H9 (cell line): Measurements from ENCODE around the gene SP6. TPM values are rescaled to one million over a fixed set of nuclear protein-coding genes. Genes with fewer than 3 reads are reported as not detected.

Source experiments
- DNase-seq: peaks from one replicate; pipeline ENCODE4 v3.0.0-alpha.2; 2017
- H2AFZ ChIP-seq: one replicate; pipeline ENCODE4 v1.6.1; 2013; ENCODE audit warnings: mild to moderate bottlenecking, low read length, control low read depth, moderate library complexity
- H2AK5ac ChIP-seq: 2 replicates; pipeline ENCODE4 v1.6.1; 2013; ENCODE audit warnings: low read length, control low read depth, mixed read lengths; ENCODE audit not compliant: insufficient read length
- H2BK120ac ChIP-seq: one replicate; pipeline ENCODE4 v1.6.1; 2013; ENCODE audit warnings: low read depth, mild to moderate bottlenecking, low read length, control low read depth, inconsistent platforms; ENCODE audit not compliant: poor library complexity, severe bottlenecking
- H2BK12ac ChIP-seq: 2 replicates; pipeline ENCODE4 v1.6.1; 2013; ENCODE audit warnings: low read length, control low read depth, mixed read lengths, low read depth; ENCODE audit not compliant: insufficient read length
- H2BK15ac ChIP-seq: 2 replicates; pipeline ENCODE4 v1.6.1; 2013; ENCODE audit warnings: low read depth, low read length, control low read depth
- H2BK20ac ChIP-seq: one replicate; pipeline ENCODE4 v1.6.1; 2013; ENCODE audit warnings: low read depth, mild to moderate bottlenecking, low read length, control low read depth, inconsistent platforms; ENCODE audit not compliant: poor library complexity, severe bottlenecking
- H2BK5ac ChIP-seq: 2 replicates; pipeline ENCODE4 v1.6.1; 2013; ENCODE audit warnings: low read length, control low read depth, mixed read lengths; ENCODE audit not compliant: insufficient read length
- H3K14ac ChIP-seq: 2 replicates; pipeline ENCODE4 v1.6.1; 2013; ENCODE audit warnings: low read length, control low read depth; ENCODE audit not compliant: insufficient read depth
- H3K18ac ChIP-seq: 2 replicates; pipeline ENCODE4 v1.6.1; 2013; ENCODE audit warnings: low read depth, mild to moderate bottlenecking, mixed read lengths, low read length, control low read depth; ENCODE audit not compliant: insufficient read length
- H3K23ac ChIP-seq: 2 replicates; pipeline ENCODE4 v1.6.1; 2013; ENCODE audit warnings: low read length, control low read depth, mixed read lengths, low read depth; ENCODE audit not compliant: insufficient read length
- H3K23me2 ChIP-seq: 2 replicates; pipeline ENCODE4 v1.6.1; 2013; ENCODE audit warnings: low read depth, mild to moderate bottlenecking, mixed read lengths, low read length, control low read depth; ENCODE audit not compliant: insufficient read length, poor library complexity, severe bottlenecking
- H3K27ac ChIP-seq: 2 replicates; pipeline ENCODE4 v1.5.1; 2013; ENCODE audit warnings: low read length, control low read depth, mixed read lengths, low read depth; ENCODE audit not compliant: insufficient read length
- H3K27me3 ChIP-seq: 2 replicates; pipeline ENCODE4 v1.6.1; 2013; ENCODE audit warnings: low read length, control low read depth, inconsistent platforms; ENCODE audit not compliant: insufficient read depth
- H3K4ac ChIP-seq: 2 replicates; pipeline ENCODE4 v1.6.1; 2013; ENCODE audit warnings: low read depth, mild to moderate bottlenecking, control low read depth, inconsistent platforms, low read length, moderate library complexity
- H3K4me1 ChIP-seq: 2 replicates; pipeline ENCODE4 v1.6.1; 2013; ENCODE audit warnings: low read length, control low read depth, inconsistent platforms; ENCODE audit not compliant: insufficient read depth
- H3K4me2 ChIP-seq: 2 replicates; pipeline ENCODE4 v1.6.1; 2013; ENCODE audit warnings: low read length, control low read depth, mixed read lengths; ENCODE audit not compliant: insufficient read length, insufficient read depth
- H3K56ac ChIP-seq: 2 replicates; pipeline ENCODE4 v1.6.1; 2013; ENCODE audit warnings: low read depth, mild to moderate bottlenecking, mixed read lengths, low read length, control low read depth; ENCODE audit not compliant: insufficient read length
- H3K79me1 ChIP-seq: 2 replicates; pipeline ENCODE4 v1.6.1; 2013; ENCODE audit warnings: low read depth, mild to moderate bottlenecking, moderate library complexity, low read length, control low read depth, inconsistent platforms; ENCODE audit not compliant: insufficient read depth, poor library complexity, severe bottlenecking
- H3K79me2 ChIP-seq: 2 replicates; pipeline ENCODE4 v1.6.1; 2013; ENCODE audit warnings: low read length, control low read depth, inconsistent platforms; ENCODE audit not compliant: insufficient read depth
- H3K9ac ChIP-seq: 2 replicates; pipeline ENCODE4 v1.6.1; 2013; ENCODE audit warnings: low read length, control low read depth, mixed read lengths; ENCODE audit not compliant: insufficient read length; ENCODE audit errors: extremely low read depth
- H3K9me3 ChIP-seq: one replicate; pipeline ENCODE4 v1.6.1; 2013; ENCODE audit warnings: low read depth, low read length, inconsistent platforms; ENCODE audit not compliant: control insufficient read depth
- H3T11ph ChIP-seq: one replicate; pipeline ENCODE4 v1.6.1; 2013; ENCODE audit warnings: mild to moderate bottlenecking, low read length, control low read depth, inconsistent platforms
- H4K20me1 ChIP-seq: one replicate; pipeline ENCODE4 v1.6.1; 2013; ENCODE audit not compliant: control insufficient read depth, insufficient read length, insufficient read depth
- H4K5ac ChIP-seq: 2 replicates; pipeline ENCODE4 v1.6.1; 2013; ENCODE audit warnings: low read depth, mild to moderate bottlenecking, mixed read lengths, low read length, control low read depth; ENCODE audit not compliant: insufficient read length
- H4K8ac ChIP-seq: replicated peaks from 2 replicates; pipeline ENCODE4 v1.6.1; 2013; ENCODE audit warnings: low read length, control low read depth, mixed read lengths, low read depth; ENCODE audit not compliant: insufficient read length
- H4K91ac ChIP-seq: 2 replicates; pipeline ENCODE4 v1.6.1; 2013; ENCODE audit warnings: low read depth, mild to moderate bottlenecking, moderate library complexity, mixed read lengths, low read length, control low read depth; ENCODE audit not compliant: insufficient read length
- H3K27ac Mint-ChIP-seq, 3 experiments: 2 replicates in 2 of 3; 3 replicates in 1 of 3; pipeline ENCODE4 v1.8.0; 2020 to 2021; ENCODE audit warnings: mixed read lengths in 3 of 3, mild to moderate bottlenecking in 1 of 3, moderate library complexity in 1 of 3
- H3K27me3 Mint-ChIP-seq: 2 replicates; pipeline ENCODE4 v1.8.0; 2021; ENCODE audit warnings: low read depth, mild to moderate bottlenecking, moderate library complexity, mixed read lengths
- H3K36me3 Mint-ChIP-seq, 3 experiments: 2 replicates in 2 of 3; 3 replicates in 1 of 3; pipeline ENCODE4 v1.8.0; 2020 to 2021; ENCODE audit warnings: low read depth in 3 of 3, mixed read lengths in 3 of 3; ENCODE audit not compliant: insufficient read depth in 1 of 3
- H3K4me1 Mint-ChIP-seq, 2 experiments: 2 replicates each; pipeline ENCODE4 v1.8.0; 2020; ENCODE audit warnings: mixed read lengths in 2 of 2
- H3K4me3 Mint-ChIP-seq, 2 experiments: 2 replicates in 1 of 2; 3 replicates in 1 of 2; pipeline ENCODE4 v1.8.0; 2020 to 2021; ENCODE audit warnings: mild to moderate bottlenecking in 2 of 2, mixed read lengths in 2 of 2, moderate library complexity in 1 of 2
- H3K9me3 Mint-ChIP-seq, 2 experiments: 2 replicates in 1 of 2; 3 replicates in 1 of 2; pipeline ENCODE4 v1.8.0; 2020; ENCODE audit warnings: mild to moderate bottlenecking in 2 of 2, mixed read lengths in 2 of 2, moderate library complexity in 1 of 2
- CTCF ChIP-seq: fragments of 200-600 bp; sonication (generic); conservative IDR thresholded peaks from 3 replicates; pipeline ENCODE4 v1.8.0; 2021; ENCODE audit warnings: antibody characterized with exemption, mild to moderate bottlenecking
- WGBS: extraction: QIAGEN DNeasy Blood & Tissue Kit; methylation state at CpG from one replicate; pipeline ENCODE4 v1.1.7; 2013; ENCODE audit warnings: missing lambda C conversion rate, low lambda C conversion rate, mixed read lengths; ENCODE audit not compliant: insufficient read length; ENCODE audit errors: extremely low coverage; 5-methylcytosine and 5-hydroxymethylcytosine counted together
- total RNA-seq: library from RNA; stranded (reverse); gene quantifications from 2 replicates; pipeline ENCODE4 v1.2.1, GENCODE V29; 2021

SP6 gene
- total RNA-seq, 1 experiment from 2014 or later = 0.90 TPM

- Histone ChIP-seq H2BK12ac (no peak overlapping the region), H2BK15ac (no peak overlapping the region), H4K8ac (no peak overlapping the region), H2AFZ (no peak overlapping the region), H3K27ac (no peak overlapping the region), H3K18ac (no peak overlapping the region), H3K23ac (no peak overlapping the region), H2BK120ac (no peak overlapping the region), H3K27me3 (no peaks in the 10 kb centered on the region), H2BK5ac (no peak overlapping the region), H4K91ac (no peak overlapping the region), H3K79me2 (no peaks in the 10 kb centered on the region), H3K4me2 (no peak overlapping the region), H3K4me1 (peaks cover 6% of the 10 kb centered on the region; the same call in 1 of the 2 replicates), H4K20me1 (no peaks in the 10 kb centered on the region), H3K9me3 (no peaks in the 10 kb centered on the region), H3K4ac (no peak overlapping the region), H3T11ph (no peak overlapping the region), H3K79me1 (no peaks in the 10 kb centered on the region), H4K5ac (no peak overlapping the region), H2AK5ac (no peak overlapping the region), H2BK20ac (no peak overlapping the region), H3K9ac (no peak overlapping the region), H3K56ac (no peak overlapping the region), H3K14ac (no peak overlapping the region), H3K23me2 (peaks cover 5% of the 10 kb centered on the region)
- TF ChIP-seq CTCF = no peak
- H3K27ac Mint-ChIP-seq = no peak overlapping the region
- H3K9me3 Mint-ChIP-seq = no peaks in the 10 kb centered on the region
- H3K36me3 Mint-ChIP-seq = peaks cover 0 to 13% (median 12%) of the 10 kb centered on the region in 3 experiments; a peak in 5 of 7 replicates
- H3K4me3 Mint-ChIP-seq = no peak overlapping the region
- WGBS = no CpG with 5 or more reads among the region's 5 CpGs
- H3K27me3 Mint-ChIP-seq = no peaks in the 10 kb centered on the region
- DNase-seq = no peak
- H3K4me1 Mint-ChIP-seq = peaks cover 45 to 46% of the 10 kb centered on the region in 2 experiments
Measured at GRCh38 chr17:47899643-47900042, 48.7 kb upstream of the SP6 start.
